RWPE2 (cell line): ENCODE results near the gene TFB1M.

Experiments
- ATAC-seq: fragments of 200-7000 bp; cut with Tn5 transposase; 3 replicates; pipeline ENCODE4 v1.9.1; 2021; ENCODE audit warnings: low read depth
- DNase-seq: peaks from one replicate; pipeline ENCODE4 v3.0.0-alpha.2; 2020; ENCODE audit warnings: low spot score
- H3K27ac ChIP-seq: fragments of 450-650 bp; 2 replicates; pipeline ENCODE4 v1.5.1; 2017; ENCODE audit warnings: mild to moderate bottlenecking; ENCODE audit not compliant: poor library complexity, severe bottlenecking
- H3K27me3 ChIP-seq: fragments of 250-450 bp; sonication (Bioruptor Pico); 2 replicates; pipeline ENCODE4 v1.5.1; 2021; ENCODE audit warnings: mild to moderate bottlenecking, moderate library complexity; ENCODE audit not compliant: insufficient read depth, poor library complexity, severe bottlenecking
- H3K36me3 ChIP-seq: fragments of 250-450 bp; sonication (Bioruptor Pico); 2 replicates; pipeline ENCODE4 v1.5.1; 2020; ENCODE audit warnings: low read depth, mild to moderate bottlenecking, moderate library complexity
- H3K4me1 ChIP-seq: fragments of 250-450 bp; sonication (Bioruptor Pico); 2 replicates; pipeline ENCODE4 v1.5.1; 2021; ENCODE audit warnings: mild to moderate bottlenecking, moderate library complexity; ENCODE audit not compliant: insufficient read depth, poor library complexity, severe bottlenecking
- H3K4me3 ChIP-seq: fragments of 250-450 bp; sonication (Bioruptor Pico); 2 replicates; pipeline ENCODE4 v1.5.1; 2021; ENCODE audit warnings: mild to moderate bottlenecking, moderate library complexity; ENCODE audit not compliant: severe bottlenecking
- H3K9me3 ChIP-seq: fragments of 250-450 bp; sonication (Bioruptor Pico); 2 replicates; pipeline ENCODE4 v1.5.1; 2021; ENCODE audit warnings: mild to moderate bottlenecking, moderate library complexity; ENCODE audit not compliant: severe bottlenecking
- CTCF ChIP-seq: fragments of 450-650 bp; IDR thresholded peaks from one replicate; pipeline ENCODE4 v1.5.1; 2017; ENCODE audit warnings: mild to moderate bottlenecking, moderate library complexity; ENCODE audit not compliant: poor library complexity, severe bottlenecking

The TFB1M gene

GRCh38 chr6:155303361-155303870 lies 10.9 kb downstream of the TFB1M start:
- no peak overlapping the region for H3K4me3 ChIP-seq
- ATAC-seq (no peak), DNase-seq (no peak)
- H3K4me1 ChIP-seq = no peaks in the 10 kb centered on the region
- H3K27ac ChIP-seq = no peak overlapping the region
- H3K9me3 ChIP-seq = peaks cover 3% of the 10 kb centered on the region
- TF ChIP-seq CTCF = no peak
- H3K27me3 ChIP-seq = no peaks in the 10 kb centered on the region
- peaks cover 71% of the 10 kb centered on the region for H3K36me3 ChIP-seq

GRCh38 chr6:155301867-155302266 lies 12.4 kb downstream of the TFB1M start:
- H3K36me3 ChIP-seq = peaks cover 71% of the 10 kb centered on the region
- no peak for DNase-seq

GRCh38 chr6:155297669-155298068 lies 16.6 kb downstream of the TFB1M start:
- TF ChIP-seq CTCF = no peak

More at GRCh38 chr6:155301867-155302266, 12.4 kb downstream of the TFB1M start:
- Histone ChIP-seq H3K27ac (no peak overlapping the region), H3K4me1 (no peaks in the 10 kb centered on the region), H3K9me3 (peaks cover 3% of the 10 kb centered on the region), H3K27me3 (no peaks in the 10 kb centered on the region), H3K4me3 (no peak overlapping the region)
- ATAC-seq = no peak
- TF ChIP-seq CTCF = no peak

GRCh38 chr6:155292711-155293110 lies 21.6 kb downstream of the TFB1M start:
- no peak for DNase-seq
- Histone ChIP-seq H3K27ac (no peak overlapping the region), H3K27me3 (no peaks in the 10 kb centered on the region), H3K36me3 (peaks cover 74% of the 10 kb centered on the region), H3K9me3 (no peaks in the 10 kb centered on the region), H3K4me3 (no peak overlapping the region), H3K4me1 (no peaks in the 10 kb centered on the region)
- no peak for ATAC-seq
- TF ChIP-seq CTCF = no peak

More at GRCh38 chr6:155297669-155298068, 16.6 kb downstream of the TFB1M start:
- DNase-seq = no peak
- Histone ChIP-seq H3K4me1 (no peaks in the 10 kb centered on the region), H3K36me3 (peaks cover 68% of the 10 kb centered on the region), H3K27me3 (no peaks in the 10 kb centered on the region), H3K27ac (no peak overlapping the region), H3K9me3 (no peaks in the 10 kb centered on the region), H3K4me3 (no peak overlapping the region)
- ATAC-seq = no peak

- Histone ChIP-seq H3K36me3 (peaks cover 73% of the 10 kb centered on the region), H3K9me3 (no peaks in the 10 kb centered on the region), H3K27me3 (no peaks in the 10 kb centered on the region), H3K4me1 (no peaks in the 10 kb centered on the region), H3K27ac (no peak overlapping the region), H3K4me3 (no peak overlapping the region)
- ATAC-seq (no peak), DNase-seq (no peak)
- TF ChIP-seq CTCF = no peak
Measured at GRCh38 chr6:155291291-155291690, 23.0 kb downstream of the TFB1M start.
